ENCODE measurements around the gene GPATCH4.
"Not testable (repeated sequence)": the region's sequence is repeated elsewhere in the genome, so short reads cannot be mapped to it uniquely, and the experiment has no call there.

Gene GPATCH4

DNA sequence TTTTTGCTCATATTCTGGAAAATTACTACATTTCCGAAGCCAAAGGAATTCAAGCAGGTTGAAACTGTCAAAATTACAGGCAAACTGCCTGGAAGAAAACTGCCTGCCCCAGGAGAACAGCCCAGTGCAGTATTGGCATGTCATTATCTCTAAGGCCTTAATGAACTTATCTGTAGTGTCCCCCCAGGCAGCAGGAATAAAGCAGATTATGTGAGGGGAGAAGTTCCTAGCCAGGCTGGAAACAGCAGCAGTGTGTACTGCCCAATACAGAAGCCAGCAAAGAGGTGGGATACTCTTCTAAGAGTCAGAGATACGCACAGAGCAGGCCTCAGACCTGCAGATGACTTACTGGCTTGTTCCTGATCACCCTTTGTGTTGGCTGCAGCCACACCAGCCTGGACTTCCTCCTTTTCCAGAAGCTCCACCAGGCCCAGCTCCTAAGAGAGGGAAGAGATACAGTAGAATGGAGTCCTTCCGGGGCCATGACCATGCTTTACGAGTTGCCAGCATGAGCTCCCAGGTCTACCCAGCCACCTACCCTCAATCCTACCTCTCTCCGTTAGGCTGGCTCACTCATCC, 40.6 kb downstream of the GPATCH4 start:
- no peak overlapping the region for H3K4me3 ChIP-seq (ENCODE audit: low read length)
- TF ChIP-seq ZNF274 (IDR thresholded peaks at IDR 0.05; ENCODE audit: low read depth, low read length) = no peak

DNA sequence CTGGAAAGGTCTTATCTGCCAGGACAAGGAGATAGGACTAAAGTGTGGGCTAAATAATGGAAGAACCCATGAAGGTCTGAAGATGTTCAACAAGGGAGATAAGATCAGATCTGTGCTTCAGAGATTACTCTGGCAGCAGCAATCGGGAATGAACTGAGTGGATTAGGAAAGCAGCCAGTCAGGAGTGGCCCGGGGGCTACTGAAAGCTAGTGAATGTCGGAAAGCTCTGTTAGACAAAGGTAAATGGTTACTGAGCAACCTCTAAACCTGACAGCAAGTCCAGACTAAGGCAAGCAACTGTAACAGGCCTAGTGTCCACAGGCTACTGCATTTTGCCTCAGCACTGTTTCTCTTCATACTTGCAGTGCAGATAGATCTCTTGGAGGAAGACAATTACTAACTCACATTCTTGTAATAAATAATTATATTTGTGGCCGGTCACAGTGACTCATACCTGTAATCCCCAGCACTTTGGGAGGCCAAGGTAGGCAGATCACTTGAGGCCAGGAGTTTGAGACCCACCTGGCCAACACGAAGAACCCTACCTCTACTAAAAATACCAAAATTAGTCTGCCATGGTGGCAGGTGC, 41.4 kb downstream of the GPATCH4 start:
- no peak for TF ChIP-seq ZNF274 (IDR thresholded peaks at IDR 0.05; ENCODE audit: low read depth, low read length)
- no peak overlapping the region for H3K4me3 ChIP-seq (ENCODE audit: low read length)

DNA sequence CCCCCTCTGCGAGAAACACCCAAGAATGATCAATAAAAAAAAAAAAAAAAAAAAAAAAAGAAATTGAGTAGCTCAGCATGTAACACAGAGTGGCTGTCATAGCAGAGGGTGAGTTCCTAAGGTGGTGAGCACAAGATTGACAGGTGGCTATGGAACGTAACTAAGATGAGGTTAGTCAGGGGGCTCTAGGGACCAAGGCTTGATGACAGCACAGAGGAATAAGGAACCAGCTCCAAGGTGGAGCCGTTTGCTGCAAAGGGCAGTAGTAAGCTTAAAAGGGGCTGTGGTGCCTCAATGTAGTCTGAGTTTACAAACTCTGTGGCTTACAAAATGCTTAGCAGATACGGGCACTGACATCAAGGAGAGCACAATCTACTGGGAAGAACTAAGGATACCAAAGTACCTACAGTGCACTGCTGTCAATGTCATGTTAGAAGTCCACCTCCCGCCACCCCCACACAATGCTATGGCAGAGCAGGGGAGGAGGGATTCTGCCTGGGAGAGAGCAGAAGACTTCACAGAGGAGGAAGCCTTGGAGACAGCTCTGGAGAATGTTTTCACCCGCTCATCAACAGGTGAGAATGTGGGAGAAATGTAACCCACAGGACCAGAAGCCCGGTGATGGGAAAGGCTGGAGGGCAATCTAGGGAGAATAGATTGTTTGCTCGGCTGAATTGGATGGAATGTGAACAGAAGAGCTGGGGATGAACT, 42.0 kb downstream of the GPATCH4 start:
- TF ChIP-seq ZNF274 (IDR thresholded peaks at IDR 0.05; ENCODE audit: low read depth, low read length) = no peak

DNA sequence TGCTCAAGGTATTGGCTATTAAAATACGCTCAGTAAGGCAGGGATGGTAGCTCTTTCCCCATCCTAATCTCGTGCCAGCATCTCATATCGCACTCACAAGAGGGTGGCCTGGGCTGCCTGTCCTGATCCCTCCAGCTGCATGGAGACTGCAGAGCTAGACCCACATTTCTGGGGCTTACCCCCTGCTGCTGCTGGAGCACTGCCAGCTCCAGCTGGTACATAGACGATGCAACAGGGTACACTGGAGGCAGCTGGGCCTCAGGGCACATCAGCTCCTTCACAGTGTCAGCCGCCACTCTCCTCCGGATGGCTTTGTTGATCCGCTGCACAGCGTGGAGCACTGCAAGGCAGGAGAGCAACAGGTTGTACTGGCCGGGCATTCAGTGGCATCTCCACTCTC, 44.9 kb downstream of the GPATCH4 start:
- no peak overlapping the region for H3K4me3 ChIP-seq (ENCODE audit: low read length)

More for the DNA sequence above, 42.0 kb downstream of the GPATCH4 start:
- no peak overlapping the region for H3K4me3 ChIP-seq (ENCODE audit: low read length)

DNA sequence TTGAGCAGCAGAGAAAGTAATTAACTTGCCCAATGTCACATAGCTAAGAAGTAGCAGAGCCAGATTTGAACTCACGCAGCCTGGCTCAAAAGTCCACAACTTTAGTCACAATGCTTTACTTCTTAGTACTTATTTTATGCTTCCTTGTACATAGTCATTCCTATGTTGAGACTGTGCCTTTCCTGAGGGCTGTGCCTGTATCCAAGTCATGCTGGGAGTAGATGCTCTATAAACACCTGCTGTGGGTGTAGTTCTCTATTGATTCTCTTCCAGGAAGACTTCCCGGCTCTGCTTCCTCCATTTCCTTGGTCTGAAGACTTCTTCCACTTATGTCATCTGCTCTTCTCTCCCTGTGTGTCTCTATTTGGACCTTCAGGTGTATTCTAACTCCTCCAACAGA, 45.6 kb downstream of the GPATCH4 start:
- no peak for TF ChIP-seq ZNF274 (IDR thresholded peaks at IDR 0.05; ENCODE audit: low read depth, low read length)
- no peak overlapping the region for H3K4me3 ChIP-seq (ENCODE audit: low read length)

More for the DNA sequence above, 44.9 kb downstream of the GPATCH4 start:
- no peak for TF ChIP-seq ZNF274 (IDR thresholded peaks at IDR 0.05; ENCODE audit: low read depth, low read length)

DNA sequence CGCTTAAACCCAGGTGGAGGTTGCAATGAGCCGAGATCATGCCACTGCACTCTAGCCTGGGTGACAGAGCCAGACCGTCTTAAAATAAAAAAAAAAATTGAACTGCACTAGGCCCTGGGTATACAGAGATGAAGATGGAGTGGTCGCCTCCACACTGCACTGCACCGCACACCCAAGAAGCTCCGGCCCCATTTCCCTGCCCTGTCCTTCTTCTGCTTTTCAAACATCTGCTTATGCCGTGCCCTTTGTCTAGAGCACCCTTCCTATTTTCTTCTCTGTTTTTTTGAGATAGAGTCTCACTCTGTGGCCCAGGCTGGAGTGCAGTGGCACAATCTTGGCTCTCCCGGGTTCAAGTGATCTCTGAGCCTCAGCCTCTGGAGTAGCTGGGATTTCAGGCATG, 46.3 kb downstream of the GPATCH4 start:
- no peak overlapping the region for H3K4me3 ChIP-seq (ENCODE audit: low read length)
- no peak for TF ChIP-seq ZNF274 (IDR thresholded peaks at IDR 0.05; ENCODE audit: low read depth, low read length)

DNA sequence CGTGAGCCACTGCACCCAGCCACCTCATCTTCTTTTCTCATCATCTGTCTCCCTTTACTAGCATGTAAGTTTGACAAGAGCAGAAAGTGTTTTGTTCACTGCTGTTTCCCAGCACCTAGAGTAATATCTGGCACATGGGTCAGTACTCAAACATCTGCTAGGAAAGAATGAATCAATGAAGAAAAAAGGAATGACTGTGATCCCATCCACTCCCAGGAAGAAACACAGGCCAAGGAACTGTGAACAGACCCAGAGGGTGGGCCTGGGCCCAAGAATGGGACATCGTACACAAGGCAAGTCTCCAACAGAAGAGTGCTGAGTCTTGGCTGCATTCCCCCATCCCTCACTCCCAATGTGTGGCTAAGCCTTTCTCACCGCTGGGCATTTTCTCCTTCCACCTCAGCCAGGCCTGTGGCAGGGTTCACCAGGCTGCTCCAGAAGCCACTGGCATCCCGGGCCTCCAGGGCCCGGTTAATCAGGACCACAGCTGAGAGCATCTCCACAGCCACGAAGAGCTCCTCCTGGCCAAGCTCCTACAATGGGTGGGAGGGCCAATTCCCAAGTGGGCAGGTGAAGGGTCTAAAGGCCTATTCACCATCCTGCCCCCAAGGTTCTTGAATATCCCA, 47.3 kb downstream of the GPATCH4 start:
- no peak for TF ChIP-seq ZNF274 (IDR thresholded peaks at IDR 0.05; ENCODE audit: low read depth, low read length)
- no peak overlapping the region for H3K4me3 ChIP-seq (ENCODE audit: low read length)

DNA sequence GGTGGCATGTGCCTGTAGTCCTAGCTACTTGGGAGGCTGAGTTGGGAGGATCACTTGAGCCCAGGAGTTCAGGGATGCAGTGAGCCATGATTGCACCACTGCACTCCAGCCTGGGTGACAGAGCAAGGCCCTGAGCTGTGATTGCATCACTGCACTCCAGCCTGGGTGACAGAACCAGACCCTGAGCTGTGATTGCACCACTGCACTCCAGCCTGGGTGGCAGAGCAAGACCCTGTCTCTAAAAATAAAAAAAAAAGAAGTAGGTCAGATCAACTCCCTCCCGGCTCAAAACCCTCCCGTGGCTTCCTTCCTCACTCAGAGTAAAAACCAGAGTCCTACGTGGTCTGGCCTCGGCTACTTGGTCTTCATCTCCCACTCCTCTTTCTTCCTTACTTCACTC, 48.3 kb downstream of the GPATCH4 start:
- H3K4me3 ChIP-seq (ENCODE audit: low read length) = not testable (repeated sequence)

DNA sequence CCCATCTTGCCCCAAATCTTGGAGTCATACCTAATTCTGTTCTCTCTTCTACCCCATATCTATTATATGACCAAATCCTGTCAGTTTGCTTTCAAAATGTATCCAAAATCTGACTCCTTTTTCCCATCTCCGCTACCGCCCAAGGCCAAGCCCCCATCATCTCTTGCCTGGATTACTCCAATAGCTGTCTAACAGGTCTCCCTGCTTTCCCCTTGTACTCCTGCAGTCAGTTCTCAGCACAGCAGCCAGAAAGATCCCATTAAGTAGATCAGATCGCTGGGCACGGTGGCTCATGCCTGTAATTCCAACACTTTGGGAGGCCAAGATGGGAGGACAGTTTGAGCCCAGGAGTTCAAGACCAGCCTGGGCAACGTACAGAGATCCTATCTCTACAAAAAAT, 48.8 kb downstream of the GPATCH4 start:
- H3K4me3 ChIP-seq (ENCODE audit: low read length) = no peak overlapping the region
- no peak for TF ChIP-seq ZNF274 (IDR thresholded peaks at IDR 0.05; ENCODE audit: low read depth, low read length)

DNA sequence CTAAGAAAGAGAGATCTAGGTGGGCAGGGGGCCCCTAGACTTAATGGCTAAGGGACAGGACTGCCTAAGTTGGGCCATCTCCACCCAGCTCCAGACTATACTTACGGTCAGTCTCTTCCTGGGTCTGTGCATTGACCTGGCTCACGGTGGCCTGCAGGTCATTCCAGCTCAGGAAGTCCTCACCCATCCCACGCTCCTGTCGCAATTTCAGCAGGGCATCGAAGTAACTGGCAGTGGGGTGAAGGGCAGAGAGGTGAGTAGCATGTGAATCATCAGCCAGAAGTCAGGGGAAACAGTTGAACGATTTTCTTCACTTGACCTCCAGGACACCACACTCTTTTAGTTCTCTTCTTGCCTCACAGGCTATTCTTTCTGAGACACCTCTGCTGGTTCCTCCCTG, 49.4 kb downstream of the GPATCH4 start:
- TF ChIP-seq ZNF274 (IDR thresholded peaks at IDR 0.05; ENCODE audit: low read depth, low read length) = no peak
- no peak overlapping the region for H3K4me3 ChIP-seq (ENCODE audit: low read length)

DNA sequence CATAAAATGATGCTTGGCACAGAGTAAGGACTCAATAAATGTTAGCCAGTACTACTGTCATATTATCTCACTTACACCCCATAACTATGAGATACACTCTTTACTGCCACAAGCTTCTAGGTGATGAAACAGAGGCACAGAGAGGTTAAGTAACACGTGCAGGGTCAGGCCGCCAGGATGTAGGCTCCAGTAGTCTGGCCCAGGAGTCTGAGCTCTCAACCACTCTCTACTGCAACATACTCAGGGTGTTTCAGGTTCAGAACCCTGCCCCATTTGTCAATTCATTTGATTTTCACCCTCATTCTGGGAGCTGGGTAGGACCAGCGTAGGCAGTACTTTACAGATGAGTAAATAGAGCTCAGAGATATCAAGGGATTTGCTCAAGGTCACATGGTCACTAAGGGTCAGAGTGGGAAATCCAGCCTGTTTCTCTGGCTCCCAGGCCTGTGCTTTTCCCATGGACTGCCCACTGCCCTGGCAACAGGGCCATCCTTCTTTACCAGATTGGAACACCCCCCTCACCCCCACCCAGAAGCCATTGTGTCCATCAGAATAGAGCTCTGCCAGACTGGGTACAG, 50.1 kb downstream of the GPATCH4 start:
- TF ChIP-seq ZNF274 (IDR thresholded peaks at IDR 0.05; ENCODE audit: low read depth, low read length) = no peak
- H3K4me3 ChIP-seq (ENCODE audit: low read length) = no peak overlapping the region

DNA sequence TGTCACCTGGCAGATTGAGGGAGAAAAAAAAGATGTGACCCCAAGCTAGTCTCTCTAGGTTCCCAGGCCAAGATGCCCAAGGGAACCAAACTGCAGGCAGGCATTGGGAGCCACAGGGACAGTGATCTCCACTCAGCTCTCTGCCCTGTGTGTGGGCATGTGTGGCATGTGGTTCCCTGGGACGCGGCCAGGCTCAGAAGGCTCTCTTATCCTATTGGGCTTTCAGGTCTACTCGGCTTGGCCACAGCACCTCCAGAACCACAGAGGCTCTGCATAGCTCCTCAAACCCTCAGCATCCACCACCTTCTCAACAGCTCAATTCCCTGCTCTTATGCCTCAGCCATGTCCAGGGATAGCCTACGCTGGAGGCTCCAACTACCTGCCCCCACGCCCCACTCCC, 50.9 kb downstream of the GPATCH4 start:
- TF ChIP-seq ZNF274 (IDR thresholded peaks at IDR 0.05; ENCODE audit: low read depth, low read length) = no peak
- H3K4me3 ChIP-seq (ENCODE audit: low read length) = no peak overlapping the region

DNA sequence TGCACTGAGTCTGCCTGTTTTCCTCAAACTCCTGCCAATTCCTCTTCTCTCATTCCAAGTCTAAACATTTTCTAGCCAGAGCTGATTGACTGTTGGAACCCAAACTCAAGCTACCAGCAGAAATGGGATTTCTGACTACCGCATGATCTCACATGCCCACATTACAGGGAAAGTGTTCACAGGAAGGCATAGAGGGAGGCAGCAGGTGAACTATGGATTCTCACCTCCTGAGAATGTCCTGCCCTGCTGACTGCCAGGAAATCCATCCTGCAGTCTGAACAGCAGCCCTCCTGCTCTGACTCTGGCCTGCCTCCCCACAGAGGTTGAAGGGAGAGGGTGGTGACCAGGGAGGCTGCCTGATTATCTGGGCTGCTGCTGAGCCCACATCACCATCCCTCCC, 51.4 kb downstream of the GPATCH4 start:
- TF ChIP-seq ZNF274 (IDR thresholded peaks at IDR 0.05; ENCODE audit: low read depth, low read length) = no peak

DNA sequence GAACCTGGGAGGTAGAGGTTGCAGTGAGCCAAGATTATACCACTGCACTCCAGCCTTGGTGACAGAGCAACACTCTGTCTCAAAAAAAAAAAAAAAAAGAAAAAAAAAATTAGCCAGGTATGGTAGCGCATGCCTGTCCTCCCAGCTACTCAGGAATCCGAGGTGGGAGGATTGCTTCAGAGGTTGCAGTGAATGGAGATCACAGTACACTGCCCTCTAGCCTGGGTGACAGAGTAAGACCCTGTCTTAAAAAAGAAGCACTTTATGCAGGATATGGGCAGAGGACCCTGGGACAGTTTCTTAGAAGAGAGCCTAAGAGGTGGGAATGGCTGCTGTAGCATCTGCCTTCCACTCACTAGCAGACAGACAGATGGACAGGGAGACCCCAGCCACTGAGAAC, 51.9 kb downstream of the GPATCH4 start:
- no peak for TF ChIP-seq ZNF274 (IDR thresholded peaks at IDR 0.05; ENCODE audit: low read depth, low read length)
- H3K4me3 ChIP-seq (ENCODE audit: low read length) = no peak overlapping the region

More for the DNA sequence above, 51.4 kb downstream of the GPATCH4 start:
- H3K4me3 ChIP-seq (ENCODE audit: low read length) = no peak overlapping the region

DNA sequence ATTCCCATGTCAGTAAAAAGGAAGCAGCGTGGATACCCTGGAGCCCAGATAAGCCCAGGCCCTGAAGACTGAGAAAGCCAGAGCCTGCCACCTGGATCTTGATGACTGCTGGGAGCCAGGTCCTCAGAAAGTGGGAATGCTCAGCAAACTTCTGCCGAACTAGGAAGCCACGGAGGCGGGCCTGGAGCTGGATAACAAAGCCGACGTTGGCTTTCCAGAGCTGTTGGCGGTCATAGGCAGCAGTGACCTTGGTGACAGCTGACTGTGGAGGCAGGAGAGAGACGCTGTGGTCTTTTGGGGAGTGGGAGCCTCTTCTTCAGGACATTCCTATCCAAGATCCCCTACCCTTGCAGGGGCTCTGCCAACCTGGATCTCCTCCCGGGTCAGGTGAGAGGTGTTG, 53.3 kb downstream of the GPATCH4 start:
- no peak for TF ChIP-seq ZNF274 (IDR thresholded peaks at IDR 0.05; ENCODE audit: low read depth, low read length)
- H3K4me3 ChIP-seq (ENCODE audit: low read length) = no peak overlapping the region
